ENCODE results near the gene TLDC2.
A peak's percentile ranks its signal among the peaks of the same experiment; 100 is the strongest.
"Not testable (repeated sequence)": the region's sequence is repeated elsewhere in the genome, so short reads cannot be mapped to it uniquely, and the experiment has no call there.

The TLDC2 gene

GRCh38 chr20:36871640-36872570 is 4.0 kb upstream of the TLDC2 start:
- no peak for DNase-seq (ENCODE audit: low read depth)

- DNase-seq (ENCODE audit: low read depth): no peak
Measured at GRCh38 chr20:36872852-36873251, 3.1 kb upstream of the TLDC2 start.

GRCh38 chr20:36873498-36874189 is 2.3 kb upstream of the TLDC2 start:
- DNase-seq (ENCODE audit: low read depth): no peak

GRCh38 chr20:36875093-36875492 is 845 bp upstream of the TLDC2 start:
- not testable (repeated sequence) for DNase-seq (ENCODE audit: low read depth)

- no peak for DNase-seq (ENCODE audit: low read depth)
Measured at GRCh38 chr20:36876473-36876833, 515 bp downstream of the TLDC2 start.

- no peak for DNase-seq (ENCODE audit: low read depth)
Measured at GRCh38 chr20:36878941-36879340, 3.0 kb downstream of the TLDC2 start.

GRCh38 chr20:36880741-36881250 is 4.9 kb downstream of the TLDC2 start:
- DNase-seq (ENCODE audit: low read depth): no peak

GRCh38 chr20:36881331-36881730 is 5.4 kb downstream of the TLDC2 start:
- DNase-seq (ENCODE audit: low read depth): no peak

- no peak for DNase-seq (ENCODE audit: low read depth)
Measured at GRCh38 chr20:36881888-36882287, 6.0 kb downstream of the TLDC2 start.

GRCh38 chr20:36883977-36884535 is 8.1 kb downstream of the TLDC2 start:
- DNase-seq (ENCODE audit: low read depth): no peak

- no peak for DNase-seq (ENCODE audit: low read depth)
Measured at GRCh38 chr20:36885356-36885755, 9.4 kb downstream of the TLDC2 start.

GRCh38 chr20:36886859-36887751 is 11.2 kb downstream of the TLDC2 start:
- DNase-seq (ENCODE audit: low read depth): peak; percentile 73

GRCh38 chr20:36887752-36888090 is 11.8 kb downstream of the TLDC2 start:
- DNase-seq (ENCODE audit: low read depth): no peak

GRCh38 chr20:36888880-36889516 is 13.1 kb downstream of the TLDC2 start:
- no peak for DNase-seq (ENCODE audit: low read depth)

GRCh38 chr20:36890586-36890985 is 14.6 kb downstream of the TLDC2 start:
- no peak for DNase-seq (ENCODE audit: low read depth)

GRCh38 chr20:36891211-36891610 is 15.3 kb downstream of the TLDC2 start:
- no peak for DNase-seq (ENCODE audit: low read depth)

- no peak for DNase-seq (ENCODE audit: low read depth)
Measured at GRCh38 chr20:36893801-36894200, 17.9 kb downstream of the TLDC2 start.

- no peak for DNase-seq (ENCODE audit: low read depth)
Measured at GRCh38 chr20:36895036-36895435, 19.1 kb downstream of the TLDC2 start.

- DNase-seq (ENCODE audit: low read depth): no peak
Measured at GRCh38 chr20:36904690-36905089, 28.8 kb downstream of the TLDC2 start.

GRCh38 chr20:36905566-36905965 is 29.6 kb downstream of the TLDC2 start:
- DNase-seq (ENCODE audit: low read depth): not testable (repeated sequence)

- DNase-seq (ENCODE audit: low read depth): not testable (repeated sequence)
Measured at GRCh38 chr20:36906086-36906485, 30.1 kb downstream of the TLDC2 start.
